Measurements from ENCODE around the gene COL4A6.

The COL4A6 gene

DNA sequence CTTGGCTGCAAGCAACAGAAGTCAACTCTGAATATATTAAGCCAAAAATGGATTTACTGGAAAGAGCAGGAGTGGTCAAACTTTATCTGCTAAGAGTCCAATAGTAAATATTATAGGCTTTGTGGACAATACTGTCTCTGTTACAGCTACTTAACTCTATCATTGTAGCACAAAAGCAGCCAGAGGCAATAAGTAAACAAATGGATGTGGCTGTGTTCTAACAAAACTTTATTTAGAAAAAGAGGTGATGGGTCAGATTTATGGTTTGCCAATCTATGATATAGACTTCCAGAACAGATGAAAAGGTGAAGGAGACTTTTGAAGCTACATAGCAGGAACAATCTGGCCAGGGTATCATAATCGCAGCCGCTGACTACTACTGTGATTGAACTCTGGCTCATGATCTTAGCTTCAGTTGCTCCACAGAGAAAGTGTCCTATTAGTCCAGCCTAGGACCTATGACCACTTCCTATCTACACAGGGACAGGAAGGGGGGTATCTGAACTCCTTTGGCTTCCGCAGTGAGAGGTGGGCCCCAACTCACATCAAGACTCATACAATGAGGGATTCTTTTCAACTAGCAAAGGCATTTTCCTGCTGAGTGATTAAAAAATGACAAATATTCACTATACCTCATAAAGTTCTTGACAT lies 191.8 kb downstream of the COL4A6 start:
- no peak for DNase-seq
- no peak overlapping the region for H3K9ac ChIP-seq (ENCODE audit: low read length)
- no peaks in the 10 kb centered on the region for H3K27me3 ChIP-seq (replicated peaks; ENCODE audit: insufficient read depth, low read length)
- H2AFZ ChIP-seq (ENCODE audit: low read length): no peak overlapping the region
- H3K9me2 ChIP-seq (replicated peaks; ENCODE audit: insufficient read depth, low read length): no peaks in the 10 kb centered on the region
- H3K36me3 ChIP-seq (replicated peaks; ENCODE audit: insufficient read depth, low read length): no peaks in the 10 kb centered on the region
- H3F3A ChIP-seq (ENCODE audit: insufficient read depth, low read length): no peaks in the 10 kb centered on the region
- no peaks in the 10 kb centered on the region for H4K20me1 ChIP-seq (ENCODE audit: insufficient read depth, low read length)
- no peak overlapping the region for H3K4me2 ChIP-seq (ENCODE audit: low read depth, low read length)
- H3K4me3 ChIP-seq (ENCODE audit: low read length): no peak overlapping the region
- no peaks in the 10 kb centered on the region for H3K79me2 ChIP-seq (ENCODE audit: low read length)
- H3K27ac ChIP-seq (ENCODE audit: low read length): no peak overlapping the region
- TF ChIP-seq, protein P1, sequence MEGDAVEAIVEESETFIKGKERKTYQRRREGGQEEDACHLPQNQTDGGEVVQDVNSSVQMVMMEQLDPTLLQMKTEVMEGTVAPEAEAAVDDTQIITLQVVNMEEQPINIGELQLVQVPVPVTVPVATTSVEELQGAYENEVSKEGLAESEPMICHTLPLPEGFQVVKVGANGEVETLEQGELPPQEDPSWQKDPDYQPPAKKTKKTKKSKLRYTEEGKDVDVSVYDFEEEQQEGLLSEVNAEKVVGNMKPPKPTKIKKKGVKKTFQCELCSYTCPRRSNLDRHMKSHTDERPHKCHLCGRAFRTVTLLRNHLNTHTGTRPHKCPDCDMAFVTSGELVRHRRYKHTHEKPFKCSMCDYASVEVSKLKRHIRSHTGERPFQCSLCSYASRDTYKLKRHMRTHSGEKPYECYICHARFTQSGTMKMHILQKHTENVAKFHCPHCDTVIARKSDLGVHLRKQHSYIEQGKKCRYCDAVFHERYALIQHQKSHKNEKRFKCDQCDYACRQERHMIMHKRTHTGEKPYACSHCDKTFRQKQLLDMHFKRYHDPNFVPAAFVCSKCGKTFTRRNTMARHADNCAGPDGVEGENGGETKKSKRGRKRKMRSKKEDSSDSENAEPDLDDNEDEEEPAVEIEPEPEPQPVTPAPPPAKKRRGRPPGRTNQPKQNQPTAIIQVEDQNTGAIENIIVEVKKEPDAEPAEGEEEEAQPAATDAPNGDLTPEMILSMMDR (IDR thresholded peaks at IDR 0.05; ENCODE audit: low read length): no peak
- TF ChIP-seq EZH2 (optimal IDR thresholded peaks at IDR 0.05; ENCODE audit: low read depth, low read length): no peak
- no peak for TF ChIP-seq EZH2phosphoT487 (IDR thresholded peaks at IDR 0.05; ENCODE audit: low read length)
- H3K9me3 ChIP-seq (replicated peaks; ENCODE audit: insufficient read depth, low read length): no peaks in the 10 kb centered on the region
- H3K4me1 ChIP-seq (ENCODE audit: low read length): no peaks in the 10 kb centered on the region

DNA sequence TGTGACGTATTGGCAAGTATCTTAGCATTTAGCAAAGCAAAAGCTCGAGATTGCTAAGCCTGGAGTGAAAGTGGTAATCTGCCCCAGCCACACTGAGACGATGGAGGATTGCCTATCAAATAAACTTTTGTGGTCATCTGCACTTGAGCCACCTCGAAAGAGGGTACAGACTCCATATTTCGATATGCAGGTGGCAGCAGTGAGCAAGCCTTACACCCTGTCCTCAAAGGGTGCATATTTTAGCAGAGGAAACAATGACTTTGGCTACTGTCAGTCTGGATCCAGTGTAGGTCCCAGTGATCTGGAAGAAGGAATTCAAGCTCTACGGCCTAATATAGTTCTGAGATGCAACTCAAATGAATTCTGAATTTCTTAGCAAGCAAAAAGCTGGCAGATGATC lies 192.8 kb downstream of the COL4A6 start:
- Histone ChIP-seq H3K27me3 (replicated peaks; ENCODE audit: insufficient read depth, low read length) (no peaks in the 10 kb centered on the region), H3K36me3 (replicated peaks; ENCODE audit: insufficient read depth, low read length) (no peaks in the 10 kb centered on the region), H3F3A (ENCODE audit: insufficient read depth, low read length) (no peaks in the 10 kb centered on the region), H3K4me2 (ENCODE audit: low read depth, low read length) (no peak overlapping the region), H3K9ac (ENCODE audit: low read length) (no peak overlapping the region), H4K20me1 (ENCODE audit: insufficient read depth, low read length) (no peaks in the 10 kb centered on the region), H2AFZ (ENCODE audit: low read length) (no peak overlapping the region), H3K4me1 (ENCODE audit: low read length) (no peaks in the 10 kb centered on the region), H3K79me2 (ENCODE audit: low read length) (no peaks in the 10 kb centered on the region), H3K9me3 (replicated peaks; ENCODE audit: insufficient read depth, low read length) (no peaks in the 10 kb centered on the region), H3K4me3 (ENCODE audit: low read length) (no peak overlapping the region), H3K27ac (ENCODE audit: low read length) (no peak overlapping the region), H3K9me2 (replicated peaks; ENCODE audit: insufficient read depth, low read length) (no peaks in the 10 kb centered on the region)
- TF ChIP-seq EZH2phosphoT487 (IDR thresholded peaks at IDR 0.05; ENCODE audit: low read length): no peak
- TF ChIP-seq, protein P1 (IDR thresholded peaks at IDR 0.05; ENCODE audit: low read length): peak; percentile 17
- DNase-seq: no peak

DNA sequence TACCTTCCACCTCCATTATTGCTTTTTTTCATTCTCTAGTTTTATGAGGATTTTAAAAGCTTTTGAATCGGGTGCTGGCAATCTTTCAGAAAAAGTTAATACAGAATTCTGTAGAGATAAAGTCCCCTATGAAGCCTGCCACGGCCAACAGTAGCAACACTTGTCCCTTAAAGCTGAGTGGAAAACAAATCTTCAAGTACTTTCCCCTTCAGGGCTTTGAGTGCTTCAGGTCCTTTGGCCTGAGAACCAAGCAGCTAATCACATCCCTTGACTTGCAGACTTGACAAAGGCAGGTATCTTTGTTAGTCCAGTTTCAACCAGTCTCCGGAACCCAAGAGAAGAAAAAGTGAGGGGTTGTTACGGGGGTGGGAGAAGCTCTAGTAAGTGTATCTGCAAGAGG lies 202.2 kb downstream of the COL4A6 start:
- Histone ChIP-seq H3F3A (ENCODE audit: insufficient read depth, low read length) (no peaks in the 10 kb centered on the region), H3K4me3 (ENCODE audit: low read length) (no peak overlapping the region), H3K9me2 (replicated peaks; ENCODE audit: insufficient read depth, low read length) (no peaks in the 10 kb centered on the region), H3K4me2 (ENCODE audit: low read depth, low read length) (no peak overlapping the region), H4K20me1 (ENCODE audit: insufficient read depth, low read length) (no peaks in the 10 kb centered on the region), H3K27ac (ENCODE audit: low read length) (no peak overlapping the region), H3K27me3 (replicated peaks; ENCODE audit: insufficient read depth, low read length) (no peaks in the 10 kb centered on the region), H3K9ac (ENCODE audit: low read length) (no peak overlapping the region), H2AFZ (ENCODE audit: low read length) (no peak overlapping the region), H3K79me2 (ENCODE audit: low read length) (no peaks in the 10 kb centered on the region), H3K4me1 (ENCODE audit: low read length) (no peaks in the 10 kb centered on the region), H3K9me3 (replicated peaks; ENCODE audit: insufficient read depth, low read length) (no peaks in the 10 kb centered on the region), H3K36me3 (replicated peaks; ENCODE audit: insufficient read depth, low read length) (no peaks in the 10 kb centered on the region)
- TF ChIP-seq, protein P1 (IDR thresholded peaks at IDR 0.05; ENCODE audit: low read length): no peak
- TF ChIP-seq EZH2phosphoT487 (IDR thresholded peaks at IDR 0.05; ENCODE audit: low read length): no peak
- no peak for DNase-seq
